Inflammatory macrophage treated with lipopolysaccharide for 1 hour (primary cell): ENCODE measurements around the gene RAI1.

ENCODE experiments used
- DNase-seq, 2 donors: peaks; one replicate each; pipeline ENCODE4 v3.0.0-alpha.2; 2020 to 2022

Gene RAI1

DNA sequence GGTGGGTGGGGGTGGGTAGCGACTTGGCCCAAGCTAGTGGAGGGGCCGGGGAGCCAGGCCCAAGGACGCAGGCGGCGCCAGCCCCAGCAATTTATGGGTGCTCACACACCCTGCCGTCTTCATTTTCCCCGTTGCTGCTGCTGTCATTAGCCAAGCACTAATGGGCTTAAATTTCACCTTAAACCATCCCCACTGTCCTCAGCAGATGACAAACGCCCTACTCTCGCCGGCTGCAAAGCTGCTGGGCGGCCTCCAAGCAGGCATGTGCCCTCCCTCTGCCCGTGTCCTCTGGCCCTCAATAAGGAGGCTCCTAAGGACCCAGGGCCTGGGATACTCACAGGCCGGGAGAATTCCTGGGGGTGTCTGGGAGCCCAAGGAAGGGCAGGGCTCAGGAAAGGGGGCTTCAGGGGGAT, 89.4 kb downstream of the RAI1 start:
- no peak for DNase-seq

DNA sequence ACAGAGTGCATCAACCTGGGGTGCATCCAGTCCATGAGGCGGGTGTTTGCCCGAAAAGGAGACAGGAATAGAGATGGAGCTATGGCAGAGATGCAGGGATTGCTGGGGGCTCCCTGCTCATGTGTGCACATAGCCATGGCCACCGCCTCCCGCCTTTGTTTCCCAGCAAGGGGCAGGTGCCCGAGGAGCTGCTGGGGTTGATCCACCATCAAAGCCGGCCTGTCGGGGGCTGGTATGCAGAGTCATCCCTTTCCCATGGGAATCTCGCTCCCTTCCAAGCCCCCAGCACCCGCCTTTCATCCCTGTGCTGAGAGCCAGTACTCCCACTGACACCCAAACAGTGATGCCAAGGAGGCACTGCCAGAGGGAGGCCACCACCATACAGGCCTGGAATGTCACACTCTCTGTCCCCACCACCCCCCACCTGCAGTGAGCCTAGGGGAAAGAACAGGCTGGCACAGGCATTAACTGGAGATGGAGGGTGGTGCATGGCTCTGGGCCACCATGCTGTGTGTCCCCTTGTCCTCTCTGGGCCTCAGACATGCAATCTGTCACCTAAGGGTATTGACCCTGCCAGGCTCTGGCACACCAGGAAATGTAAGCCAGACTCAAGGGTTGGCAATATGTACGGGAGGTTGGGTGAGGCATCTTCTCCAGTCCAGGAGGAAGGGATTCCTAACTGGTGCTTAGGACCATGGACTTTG, 90.4 kb downstream of the RAI1 start:
- DNase-seq = no peak

DNA sequence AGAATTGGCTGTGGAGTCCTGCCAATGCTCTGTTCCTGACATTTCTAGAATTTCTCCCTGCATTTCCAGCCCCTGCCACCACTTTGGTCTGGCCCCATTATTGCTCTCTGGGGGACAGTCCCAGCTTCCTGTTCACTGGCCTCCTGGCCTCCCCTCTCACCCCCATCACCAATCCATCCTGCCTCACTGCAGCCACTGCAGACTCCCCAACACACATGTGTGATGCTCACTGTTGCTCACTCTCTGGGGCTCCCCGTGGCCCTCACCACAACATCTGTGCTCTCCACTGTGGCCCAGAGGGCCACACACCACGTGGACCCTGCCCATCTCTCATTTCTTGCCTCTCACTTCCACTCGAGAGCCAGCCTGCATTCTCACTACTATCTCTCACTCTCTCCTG, 91.0 kb downstream of the RAI1 start:
- no peak for DNase-seq

DNA sequence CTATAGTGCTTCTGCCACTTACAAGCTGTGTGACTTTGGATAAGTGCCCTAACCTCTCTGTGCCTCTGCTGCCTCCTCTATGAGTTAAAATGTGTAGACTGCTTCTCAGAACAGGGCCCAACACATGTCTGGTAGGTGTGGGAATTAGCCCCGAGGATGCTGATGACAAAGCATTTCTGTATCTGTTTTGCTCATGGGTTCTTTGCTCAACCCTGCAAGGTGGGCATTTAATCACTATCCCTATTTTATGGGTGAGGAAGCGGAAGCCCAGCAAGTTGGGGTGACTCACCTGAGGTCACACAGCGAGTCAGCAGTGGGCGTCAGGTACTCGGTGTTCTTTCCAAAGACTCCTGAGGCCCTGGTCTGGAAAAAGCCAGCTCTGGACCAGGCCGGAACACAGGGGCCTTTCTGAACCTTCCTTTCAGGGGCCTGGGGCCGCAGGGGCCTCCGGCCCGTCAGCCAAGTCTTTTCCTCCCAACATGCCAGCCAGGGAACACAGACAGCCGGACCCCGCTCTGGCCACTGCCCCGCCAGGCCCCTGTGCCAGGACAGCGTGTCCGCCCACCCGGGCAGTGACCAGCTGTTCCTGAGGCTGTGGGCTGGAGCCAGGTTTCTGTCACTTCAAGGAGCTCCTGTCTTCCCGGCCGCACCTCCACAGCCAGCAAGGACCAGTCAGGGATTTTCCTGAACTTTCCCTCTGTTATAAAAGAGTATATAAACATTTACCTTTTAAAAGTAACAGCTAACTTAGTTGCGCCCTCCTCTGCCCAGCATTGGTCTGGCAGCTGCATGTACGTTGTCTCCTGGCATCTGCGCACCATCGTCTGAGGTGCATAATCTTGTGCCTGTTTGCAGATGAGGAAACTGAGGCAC, 93.0 kb downstream of the RAI1 start:
- no peak for DNase-seq

DNA sequence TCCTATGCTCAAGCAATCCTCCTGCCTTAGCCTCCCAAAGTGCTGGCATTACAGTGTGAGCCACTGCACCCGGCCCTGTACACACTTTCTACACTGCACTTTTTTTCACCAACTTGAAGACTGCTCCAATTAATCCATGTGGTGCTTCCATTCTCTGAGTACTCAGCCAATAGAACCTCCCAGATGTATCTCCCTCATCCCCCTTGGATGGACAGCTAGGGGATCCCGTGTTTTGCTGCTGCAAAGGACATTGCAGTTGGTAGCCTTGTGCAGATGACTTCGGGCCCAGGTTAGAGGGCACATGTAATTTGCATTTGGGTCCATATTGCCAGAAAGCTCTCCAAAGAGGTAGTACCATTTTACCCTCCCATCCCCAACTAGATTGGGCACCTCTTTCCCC, 95.6 kb downstream of the RAI1 start:
- DNase-seq = no peak

DNA sequence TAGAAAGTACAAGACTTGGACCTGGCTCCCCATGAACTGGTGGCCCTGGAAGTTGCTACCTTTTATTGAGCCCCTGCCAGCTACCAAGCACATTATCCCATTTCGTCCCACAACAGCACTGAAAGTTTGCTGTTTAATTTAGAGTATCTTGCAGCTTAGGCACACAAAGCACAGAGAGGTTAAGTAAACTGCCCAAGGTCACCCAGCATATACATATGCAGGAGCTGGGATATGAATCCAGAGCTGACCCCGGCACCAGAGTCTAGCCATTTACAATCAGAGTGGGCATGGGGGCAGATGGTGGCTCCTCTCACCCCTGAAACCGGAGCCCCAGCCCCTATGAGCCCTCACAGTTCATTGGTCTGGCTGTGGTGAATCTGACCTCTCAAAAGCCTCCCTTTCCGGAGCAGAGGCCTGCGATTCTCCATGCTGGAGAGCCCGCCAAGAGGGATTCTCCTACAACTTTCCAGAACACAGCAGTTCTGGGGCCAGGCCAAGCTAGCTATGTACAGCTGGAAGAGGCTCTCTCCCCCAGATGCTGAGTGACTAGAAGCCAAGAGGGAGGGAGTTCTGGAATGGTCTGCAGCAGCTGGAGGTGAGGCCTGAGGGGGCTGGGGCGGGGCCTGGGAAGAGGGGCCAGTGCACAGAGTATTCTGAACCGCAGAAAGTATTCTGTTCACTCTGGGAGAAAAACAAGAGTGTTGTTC, 97.2 kb downstream of the RAI1 start:
- no peak for DNase-seq

DNA sequence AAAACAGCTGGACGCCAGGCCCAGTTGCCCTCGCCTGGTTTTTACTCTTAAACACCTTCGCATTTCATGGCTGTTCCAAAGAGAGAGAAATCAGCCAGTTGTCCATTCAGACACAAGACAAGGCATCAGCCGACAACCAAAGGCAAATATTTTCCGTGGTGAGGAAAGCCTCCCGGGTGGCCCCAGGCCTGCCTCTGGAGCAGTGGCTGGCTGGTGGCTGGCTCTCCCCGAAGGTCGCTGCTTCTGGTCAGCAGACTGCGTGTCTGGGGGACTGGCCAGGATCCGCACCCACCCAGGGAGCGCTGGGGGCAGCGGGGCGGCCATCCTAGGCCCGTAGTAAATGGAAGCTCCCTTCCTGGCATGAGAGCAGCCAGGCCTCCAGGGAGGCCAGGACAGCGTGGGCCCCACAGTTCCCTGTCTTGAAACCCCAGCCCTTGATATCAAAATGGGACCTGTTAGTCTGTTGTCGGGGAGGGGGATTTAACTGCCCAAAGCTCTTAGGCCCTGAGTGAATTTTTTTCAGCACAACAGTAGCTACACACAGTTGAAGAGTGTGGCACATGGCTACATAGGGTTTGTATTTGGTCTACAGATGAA, 97.9 kb downstream of the RAI1 start:
- no peak for DNase-seq

DNA sequence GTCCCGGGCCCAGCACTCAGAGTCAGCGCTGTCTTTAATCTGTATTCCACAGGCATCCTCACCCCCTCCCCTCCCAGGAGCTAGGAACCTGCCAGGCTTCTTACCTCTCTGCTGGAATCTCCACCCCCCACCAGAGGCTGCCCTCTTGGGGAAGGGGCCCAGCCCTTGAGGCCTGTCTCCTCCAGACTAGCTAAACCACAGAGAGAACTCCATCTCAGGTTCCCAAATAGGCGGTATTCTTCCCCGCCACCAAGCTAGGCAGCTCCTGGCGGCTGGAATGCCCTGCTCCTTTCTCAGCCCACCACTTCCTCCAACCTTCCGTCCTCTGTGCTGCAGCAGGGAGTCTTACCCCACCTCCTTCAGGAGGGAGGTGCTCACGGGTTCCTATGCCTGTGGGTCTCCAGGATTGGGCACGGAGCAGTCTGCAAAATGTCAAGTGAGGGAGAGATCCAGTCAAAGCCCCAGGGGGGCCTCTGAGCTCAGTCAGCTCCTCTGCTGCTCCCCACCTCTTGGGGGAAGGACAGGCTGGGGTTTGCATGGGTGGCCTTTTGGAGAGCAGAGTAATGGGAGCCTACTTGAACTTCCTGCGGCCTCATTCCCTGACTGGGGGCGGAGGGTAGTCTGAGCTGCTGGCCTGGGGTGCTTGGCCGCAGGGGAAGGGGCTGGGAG, 99.8 kb downstream of the RAI1 start:
- no peak for DNase-seq

DNA sequence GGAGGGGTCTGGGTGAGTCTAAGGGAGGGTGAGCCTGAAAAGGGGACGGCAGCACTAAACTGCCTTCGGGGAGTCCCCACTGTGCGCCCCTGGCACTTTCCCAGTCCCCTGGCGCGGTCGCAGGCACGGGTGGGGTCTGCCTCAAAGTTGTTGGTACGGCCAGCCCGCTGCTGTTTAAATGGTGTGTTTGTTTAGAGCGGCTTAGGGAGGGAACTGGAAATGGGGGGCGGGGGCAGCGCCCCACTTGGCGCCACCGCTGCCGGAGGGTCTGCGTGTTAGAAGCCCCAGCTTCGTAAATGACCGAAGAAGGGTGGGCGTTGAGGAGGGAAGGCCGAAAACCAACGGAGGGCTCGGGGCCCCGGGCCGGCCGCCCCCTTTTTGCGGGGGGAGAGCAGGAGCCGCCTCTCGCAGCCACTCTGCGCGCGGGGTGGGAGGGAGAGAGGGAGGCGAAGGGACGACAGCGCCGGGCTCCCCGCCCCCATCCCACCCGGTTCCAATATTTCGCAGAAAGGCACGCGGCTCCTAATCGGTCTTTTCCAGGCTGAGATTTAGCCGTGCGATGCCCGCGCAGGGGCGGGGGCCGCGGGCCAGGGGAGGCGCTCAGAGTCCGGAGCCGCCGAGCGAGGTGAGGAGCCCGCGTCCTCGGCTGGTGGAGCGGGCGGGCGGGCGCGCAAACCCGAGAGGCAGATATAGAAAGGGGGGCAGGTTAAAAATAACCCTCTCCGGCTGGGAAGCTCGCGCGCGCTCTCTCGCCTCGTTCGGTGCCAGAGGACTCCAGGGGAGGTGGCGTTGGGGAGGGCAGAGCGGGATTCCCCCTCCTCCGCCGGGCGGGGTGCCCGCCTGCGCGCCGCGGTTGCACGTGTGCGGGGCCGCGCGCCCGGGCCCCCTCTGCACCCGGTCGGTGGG, 100.6 kb downstream of the RAI1 start:
- no peak for DNase-seq

DNA sequence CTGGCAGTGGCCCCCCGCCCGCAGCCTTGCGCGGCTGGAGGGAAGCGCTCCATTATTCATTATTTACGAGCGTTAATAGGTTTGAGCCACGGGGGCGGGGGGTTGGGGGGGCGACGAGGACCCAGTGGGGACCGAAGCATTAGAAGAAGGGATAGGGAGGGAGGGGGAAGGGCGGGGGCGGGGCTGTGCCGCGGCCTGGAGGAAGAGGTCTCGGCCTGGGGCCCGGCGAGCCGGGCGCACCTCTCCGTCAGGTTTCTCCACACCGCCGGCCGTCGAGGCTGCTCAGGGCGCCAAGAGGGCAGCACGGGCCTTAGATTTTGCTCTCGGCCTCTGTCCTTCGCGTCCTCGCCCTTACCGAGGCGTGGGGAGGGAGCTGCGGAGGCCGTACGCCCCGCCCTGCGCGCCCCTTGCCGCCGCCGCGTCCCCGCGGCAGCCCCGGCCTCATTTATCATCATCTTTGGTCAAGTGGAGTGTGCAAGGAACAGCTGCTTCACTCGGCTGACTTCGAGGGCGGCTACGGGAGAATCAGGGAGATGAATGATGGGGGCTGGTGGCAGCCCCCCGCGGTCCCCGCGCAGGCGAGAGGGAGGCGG, 101.4 kb downstream of the RAI1 start:
- no peak for DNase-seq

DNA sequence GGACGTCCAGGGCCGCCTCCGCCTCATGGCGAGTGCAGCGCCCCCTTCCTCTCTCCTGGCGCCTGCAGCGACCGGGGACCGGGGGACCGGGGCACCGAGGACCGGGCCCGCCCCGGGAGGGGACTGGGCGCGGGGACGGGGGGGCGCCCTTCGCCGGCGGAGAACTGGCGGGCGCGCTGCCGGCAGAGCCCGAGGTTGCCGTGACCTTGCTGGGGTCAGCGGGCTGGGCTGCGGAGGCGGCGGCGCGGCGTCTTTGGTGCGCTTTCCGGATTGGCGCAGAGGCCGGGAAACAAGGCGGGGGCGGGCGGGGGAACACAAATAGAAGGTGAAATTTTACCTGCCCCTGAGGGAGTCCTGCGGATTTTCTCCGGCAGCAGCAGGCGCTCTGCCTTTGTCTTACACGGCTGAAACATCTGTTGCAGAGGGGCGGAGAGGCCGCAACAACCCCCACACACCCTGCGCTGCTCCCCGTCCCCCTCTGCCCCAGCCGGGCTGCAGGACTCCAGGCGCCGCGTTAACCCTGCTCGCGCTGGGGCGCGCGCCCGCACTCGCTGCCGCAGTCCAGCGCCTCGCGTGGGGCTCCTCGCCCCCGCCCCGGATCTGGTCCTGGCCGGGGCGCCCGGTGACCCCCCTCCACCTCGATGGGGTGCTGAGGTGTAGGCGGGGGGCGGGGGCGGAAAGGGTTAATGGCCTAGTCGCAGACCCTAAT, 102.0 kb downstream of the RAI1 start:
- no peak for DNase-seq

DNA sequence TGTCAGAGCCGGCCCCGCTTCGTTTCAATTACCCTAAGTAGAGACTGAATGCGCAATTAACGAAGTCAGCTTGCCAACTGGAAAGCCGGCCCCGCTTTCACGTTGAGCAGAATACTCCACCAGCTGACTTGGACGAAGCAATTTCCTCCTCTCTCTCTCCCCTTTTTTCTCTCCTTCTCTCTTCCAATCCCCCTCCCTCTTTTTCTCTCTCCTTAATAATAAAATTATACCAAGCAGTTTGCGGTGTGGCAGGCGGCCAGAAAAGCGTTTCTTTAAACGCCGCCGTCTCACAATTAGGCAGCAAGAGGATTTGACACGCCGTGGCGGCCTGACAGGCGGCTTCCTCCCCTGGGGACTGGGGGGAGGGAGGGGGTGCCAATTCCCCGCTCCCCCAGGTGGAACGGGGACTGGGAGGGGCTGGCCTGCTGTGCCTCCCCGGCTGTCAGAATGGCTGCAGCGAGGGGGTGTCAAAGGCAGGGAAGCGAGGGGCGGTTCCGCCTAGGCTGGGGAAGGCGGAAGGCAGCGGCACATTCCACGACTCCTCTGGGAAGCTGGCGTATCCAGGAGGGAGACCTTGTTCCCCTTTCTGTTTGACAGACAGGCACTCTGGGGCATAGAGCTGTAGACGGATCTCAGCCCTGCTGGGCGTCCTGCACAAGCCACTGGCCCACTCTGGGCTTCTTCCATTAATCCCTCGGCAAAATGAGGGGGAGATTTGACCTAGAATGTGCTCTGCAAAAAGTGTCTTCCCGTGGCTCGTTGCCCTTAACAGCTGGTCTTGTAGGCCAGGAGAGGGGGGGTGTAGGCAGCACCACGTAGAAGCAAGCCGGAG, 102.8 kb downstream of the RAI1 start:
- no peak for DNase-seq

DNA sequence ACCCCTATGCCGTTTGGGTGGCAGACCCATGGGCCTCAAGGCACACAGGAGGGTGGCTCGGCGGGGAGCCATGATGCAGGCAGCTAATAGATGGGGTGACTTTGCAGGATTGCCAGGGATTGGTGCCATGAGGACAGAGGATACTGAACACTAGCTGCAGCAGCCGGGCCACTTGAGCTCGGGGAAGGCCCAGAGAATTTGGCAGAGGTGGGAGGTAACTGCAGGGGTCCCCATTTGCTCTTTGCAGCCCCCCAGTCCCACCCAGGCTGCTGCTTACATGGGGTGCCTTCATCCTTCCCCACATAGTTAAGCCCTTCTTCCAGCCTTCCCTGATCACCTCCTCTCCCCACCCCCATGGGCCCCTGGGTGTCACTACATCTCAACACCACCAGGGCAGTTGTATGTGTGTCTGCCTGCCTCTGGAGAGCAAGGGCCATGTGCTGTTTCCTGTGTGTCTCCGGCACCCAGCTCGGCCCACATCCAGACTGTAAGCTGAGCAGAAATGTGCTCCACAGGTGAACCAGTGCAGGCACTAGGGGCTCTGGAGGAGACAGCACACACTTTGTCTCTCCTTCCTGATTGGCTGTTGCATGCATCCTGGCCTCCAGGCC, 103.5 kb downstream of the RAI1 start:
- DNase-seq = no peak

DNA sequence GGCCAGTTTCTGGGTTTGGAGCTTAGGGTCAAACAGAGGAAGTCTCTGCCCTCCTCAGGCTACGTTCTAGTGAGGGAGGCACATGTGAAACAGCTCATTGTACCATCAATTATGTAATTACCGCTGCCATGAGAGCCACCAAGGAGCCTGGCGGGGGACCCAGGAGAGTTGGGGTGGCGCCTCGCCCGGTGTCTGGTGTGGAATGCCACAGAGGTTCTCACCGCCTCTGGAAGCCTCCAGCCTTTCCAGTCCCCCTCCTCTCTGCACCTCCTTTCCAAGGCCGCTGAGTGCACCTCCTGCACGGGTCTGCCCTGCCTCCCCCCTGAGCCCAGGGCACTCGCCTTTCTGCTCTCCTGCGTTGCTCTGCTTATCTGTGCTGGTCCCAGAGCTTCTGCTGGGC, 104.1 kb downstream of the RAI1 start:
- DNase-seq = no peak

DNA sequence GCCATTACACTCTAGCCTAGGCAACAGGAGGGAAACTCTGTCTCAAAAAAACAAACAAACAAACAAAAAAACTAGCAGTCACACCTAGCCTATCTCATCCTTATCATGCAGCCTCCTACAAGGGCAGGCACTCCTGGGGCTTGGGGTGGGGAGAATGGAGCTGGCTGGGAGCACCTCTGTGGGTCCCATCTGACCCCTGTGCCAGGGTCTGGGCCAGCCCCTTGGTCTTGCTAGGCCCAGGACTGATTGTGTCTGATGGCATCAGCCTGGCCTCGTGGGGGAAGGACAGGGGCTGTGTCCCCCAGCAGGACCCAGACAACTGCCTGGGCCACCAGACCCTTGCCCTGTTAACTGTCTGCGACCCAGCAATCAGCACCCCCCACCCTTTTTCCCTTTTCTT, 105.7 kb downstream of the RAI1 start:
- DNase-seq = no peak

DNA sequence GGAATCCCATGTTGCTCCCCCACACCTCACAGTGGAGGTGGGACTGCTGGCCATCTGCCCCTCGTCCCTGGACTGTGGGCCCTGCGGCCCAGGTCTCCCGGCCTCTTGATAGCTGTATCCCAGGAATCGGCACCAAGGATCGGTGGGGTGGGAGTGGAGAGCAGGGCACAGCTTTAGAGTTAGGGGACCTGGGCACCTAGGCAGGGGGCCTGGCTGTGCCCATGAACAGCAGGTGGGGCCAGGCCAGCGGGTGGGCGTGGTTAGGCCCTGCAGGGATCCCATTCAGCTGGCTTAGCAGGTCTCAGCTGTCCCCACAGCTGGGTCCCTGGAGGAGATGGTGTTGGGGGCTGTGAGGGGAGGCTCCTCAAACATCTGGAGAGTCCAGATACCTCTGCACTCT, 106.3 kb downstream of the RAI1 start:
- no peak for DNase-seq

DNA sequence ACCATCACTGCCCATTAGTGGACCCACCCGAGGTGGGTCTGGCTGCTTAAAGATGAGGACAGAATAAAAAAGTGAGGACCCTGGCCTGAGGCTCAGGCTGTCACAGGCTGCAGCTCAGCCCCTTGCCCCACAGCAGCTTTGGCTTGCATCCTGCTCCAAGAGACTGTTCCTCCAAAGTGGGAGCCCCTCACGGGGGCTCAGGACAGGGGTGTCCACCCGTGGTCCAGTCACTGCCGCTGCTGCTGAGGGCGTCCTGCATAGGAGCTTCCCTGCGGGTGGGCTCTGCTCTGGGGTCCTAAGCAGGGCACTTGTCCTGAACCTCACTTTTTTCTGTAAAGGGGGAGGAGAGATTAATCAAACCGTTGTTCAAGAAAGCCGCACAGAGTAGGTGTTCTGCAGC, 107.7 kb downstream of the RAI1 start:
- DNase-seq = no peak

DNA sequence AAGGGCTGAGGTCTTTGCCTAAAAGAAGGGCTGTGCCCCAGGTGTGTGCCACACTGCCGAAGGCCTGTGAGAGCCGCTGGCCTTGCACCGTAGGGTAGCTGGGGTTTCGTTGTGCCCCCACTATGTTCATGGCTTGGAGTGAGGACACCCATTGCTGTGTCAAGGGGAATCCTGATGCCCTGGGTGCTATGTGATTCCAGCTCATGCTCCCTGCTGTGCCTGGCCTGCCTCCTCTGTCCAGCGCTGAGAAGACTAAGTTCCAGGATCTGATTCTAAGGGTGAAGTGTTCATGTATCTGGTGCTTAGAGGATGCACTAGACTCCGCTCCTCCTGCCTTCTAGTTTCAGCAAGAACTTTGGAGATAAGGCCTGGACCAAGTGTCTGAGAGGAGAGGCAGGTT, 108.2 kb downstream of the RAI1 start:
- DNase-seq = no peak
